Endometrial microvascular endothelial cells (primary cell): Measurements from ENCODE around the gene LIPC. TPM values are rescaled to one million over a fixed set of nuclear protein-coding genes. Genes with fewer than 3 reads are reported as not detected.

Experiments
- in situ Hi-C: cut with HindIII; loops from 2 replicates; pipeline ENCODE4 v1.10.0; 2017; ENCODE audit warnings: low sequenced_read_pairs, low pct_unique_long_range_greater_than_20kb; ENCODE audit errors: inconsistent ontology term
- total RNA-seq: library from RNA; depleted of rRNA; stranded (reverse); fragments of >200 nt; gene quantifications from one replicate; pipeline ENCODE4 v1.2.3, GENCODE V29; 2015; ENCODE audit errors: inconsistent ontology term

Gene LIPC
- total RNA-seq, 1 donor from 2014 or later: not detected

DNA sequence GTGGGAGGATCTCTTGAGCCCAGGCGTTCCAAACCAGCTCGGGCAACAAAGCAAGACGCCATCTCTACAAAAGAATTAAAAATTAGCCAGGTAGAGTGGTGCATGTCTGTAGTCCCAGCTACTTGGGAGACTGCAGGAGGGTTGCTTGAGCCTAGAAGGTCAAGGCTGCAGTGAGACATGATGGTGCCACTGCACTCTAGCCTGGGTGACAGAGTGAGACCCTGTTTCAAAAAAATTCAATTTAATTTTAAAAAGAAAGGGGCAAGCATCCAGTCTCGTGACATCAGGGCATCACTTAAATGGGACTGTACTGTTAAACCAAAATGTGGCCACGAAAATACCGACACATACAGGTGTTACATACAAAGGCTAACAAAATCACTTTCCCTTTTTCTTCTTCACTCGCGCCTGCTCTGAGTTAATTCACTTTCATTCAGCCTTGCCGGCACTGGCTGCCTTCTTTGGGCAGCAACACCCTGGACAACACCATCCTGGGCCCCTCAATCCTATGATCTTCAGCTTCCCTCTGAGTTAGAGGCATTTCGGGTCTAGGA lies 121.7 kb downstream of the LIPC start:
- in situ Hi-C loops: no loop called here

GRCh38 chr15:58554758-58555157 lies 123.0 kb downstream of the LIPC start:
- in situ Hi-C loops: no loop called here

GRCh38 chr15:58555162-58556027 lies 123.6 kb downstream of the LIPC start:
- in situ Hi-C loops: no loop called here

GRCh38 chr15:58556028-58556361 lies 124.2 kb downstream of the LIPC start:
- in situ Hi-C loops: no loop called here

GRCh38 chr15:58556541-58556940 lies 124.8 kb downstream of the LIPC start:
- in situ Hi-C loops: no loop called here

DNA sequence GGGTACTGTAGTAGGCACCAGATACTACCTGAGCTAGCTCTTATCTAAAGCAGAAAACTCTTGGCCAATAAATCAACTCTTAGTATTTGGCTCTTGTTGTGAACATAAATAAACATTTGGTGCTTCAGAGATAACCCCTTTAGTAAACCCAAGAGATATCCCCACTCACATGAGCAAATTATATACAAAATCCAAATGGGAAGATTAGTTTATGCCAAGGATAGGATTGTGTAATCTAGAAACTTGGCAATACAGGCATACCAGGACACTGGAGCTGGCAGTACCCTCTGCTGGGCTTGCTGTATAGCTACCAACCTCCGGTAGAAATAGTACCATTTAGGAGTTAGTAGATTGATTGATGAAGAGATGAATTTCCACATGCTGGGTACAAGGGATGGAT lies 127.0 kb downstream of the LIPC start:
- in situ Hi-C loops: no loop called here

- in situ Hi-C loops: no loop called here
These were observed 128.3 kb downstream of the LIPC start for GRCh38 chr15:58559904-58560588.

DNA sequence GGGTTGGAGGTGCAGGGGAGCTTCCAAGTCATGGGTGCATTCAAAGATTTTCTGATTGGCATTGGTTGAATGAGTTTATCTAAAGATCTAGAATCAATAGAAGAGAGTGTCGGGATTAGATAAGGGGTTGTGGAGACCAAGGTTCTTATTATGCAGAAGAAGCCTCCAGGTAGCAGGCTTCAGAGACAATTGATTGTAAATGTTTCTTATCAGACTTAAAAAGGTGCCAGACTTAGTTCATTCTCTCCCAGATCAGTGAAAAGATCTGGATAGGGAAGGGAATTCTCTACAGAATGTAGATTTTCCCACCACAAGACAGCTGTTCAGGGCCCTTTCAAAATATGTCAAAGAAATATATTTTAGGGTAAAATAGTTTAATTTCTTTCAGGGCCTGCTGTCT lies 129.5 kb downstream of the LIPC start:
- in situ Hi-C loops: no loop called here

GRCh38 chr15:58562135-58562534 lies 130.3 kb downstream of the LIPC start:
- in situ Hi-C loops: no loop called here

DNA sequence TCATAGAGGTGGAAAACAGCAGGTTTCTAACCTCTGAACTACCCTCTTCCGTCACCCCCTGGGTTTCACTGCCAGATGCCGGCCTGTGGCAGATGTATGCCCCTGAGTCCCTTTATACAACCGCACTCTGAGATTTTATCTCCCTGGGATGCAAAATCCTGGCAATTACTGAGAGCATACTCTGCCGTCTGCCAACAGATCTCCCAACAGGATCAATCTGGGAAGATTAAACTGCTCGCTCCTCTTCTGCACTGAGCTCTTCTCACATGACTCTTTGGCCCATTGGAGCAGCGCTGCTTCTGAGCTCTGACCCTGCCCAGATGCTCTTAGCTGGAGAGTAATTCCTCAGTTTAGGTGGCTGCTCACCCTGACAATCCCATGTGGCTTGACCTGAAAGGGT lies 133.2 kb downstream of the LIPC start:
- in situ Hi-C loops: no loop called here

- in situ Hi-C loops: no loop called here
These were observed 133.8 kb downstream of the LIPC start for GRCh38 chr15:58565619-58566018.

DNA sequence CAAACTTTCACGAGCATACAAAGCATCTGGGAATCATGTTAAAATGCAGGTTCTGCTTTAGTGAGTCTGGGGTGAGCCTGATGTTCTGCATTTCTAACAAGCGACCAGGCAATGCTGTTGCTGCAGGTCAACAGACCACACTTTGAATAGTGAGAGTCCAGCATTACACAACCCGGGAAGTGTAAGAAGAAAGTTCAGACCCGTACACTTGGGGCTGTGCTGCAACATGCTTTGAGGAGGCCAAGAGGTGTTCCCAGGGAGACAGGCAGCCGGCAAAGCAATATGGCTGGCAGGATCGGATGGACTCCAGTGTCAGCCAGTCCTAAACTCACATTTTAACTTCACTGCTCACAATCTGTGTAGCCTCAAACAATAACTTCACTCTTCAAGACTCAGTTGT lies 134.2 kb downstream of the LIPC start:
- in situ Hi-C loops: no loop called here

GRCh38 chr15:58568157-58568571 lies 136.4 kb downstream of the LIPC start:
- in situ Hi-C loops: no loop called here

- in situ Hi-C loops: no loop called here
These were observed 137.7 kb downstream of the LIPC start for GRCh38 chr15:58569455-58569854.

DNA sequence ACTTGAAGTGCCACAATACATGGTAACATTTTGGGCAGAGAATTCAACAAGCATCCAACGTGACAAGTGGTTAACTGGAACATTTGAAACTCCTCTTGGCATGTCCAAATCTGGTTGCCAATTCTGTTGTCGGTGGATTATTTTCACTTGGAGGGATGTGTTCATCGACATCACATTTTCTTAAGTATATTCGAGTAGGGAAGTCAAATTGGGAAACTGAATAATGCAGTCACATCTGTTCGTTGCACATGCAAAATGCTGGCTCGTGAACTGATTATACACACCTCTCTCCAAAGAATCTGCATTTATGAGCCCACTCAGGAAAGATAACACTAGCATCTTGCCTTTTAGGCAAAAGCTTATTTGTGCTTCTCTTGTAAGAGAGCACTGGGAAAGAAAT lies 139.7 kb downstream of the LIPC start:
- in situ Hi-C loops: no loop called here

DNA sequence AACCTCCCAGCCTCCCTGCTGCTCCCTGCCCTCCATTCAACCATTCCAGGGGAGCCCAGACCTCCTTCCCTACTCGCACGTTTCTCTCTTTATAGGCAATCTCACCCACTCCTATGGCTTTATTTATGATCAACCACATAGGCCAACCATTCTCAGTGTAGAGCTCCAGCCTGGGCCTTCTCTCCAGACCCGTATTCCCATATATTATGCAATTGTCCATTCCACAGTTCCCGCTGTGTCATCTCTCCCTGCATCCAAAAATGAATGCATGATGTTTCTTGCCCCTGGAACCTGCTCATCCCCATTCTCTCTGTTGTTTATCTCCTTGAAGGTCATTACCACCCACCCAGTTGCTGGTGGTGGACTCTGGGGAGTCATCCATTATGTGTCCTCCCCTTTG lies 140.7 kb downstream of the LIPC start:
- in situ Hi-C loops: no loop called here

- in situ Hi-C loops: no loop called here
These were observed 141.5 kb downstream of the LIPC start for GRCh38 chr15:58573270-58573669.

DNA sequence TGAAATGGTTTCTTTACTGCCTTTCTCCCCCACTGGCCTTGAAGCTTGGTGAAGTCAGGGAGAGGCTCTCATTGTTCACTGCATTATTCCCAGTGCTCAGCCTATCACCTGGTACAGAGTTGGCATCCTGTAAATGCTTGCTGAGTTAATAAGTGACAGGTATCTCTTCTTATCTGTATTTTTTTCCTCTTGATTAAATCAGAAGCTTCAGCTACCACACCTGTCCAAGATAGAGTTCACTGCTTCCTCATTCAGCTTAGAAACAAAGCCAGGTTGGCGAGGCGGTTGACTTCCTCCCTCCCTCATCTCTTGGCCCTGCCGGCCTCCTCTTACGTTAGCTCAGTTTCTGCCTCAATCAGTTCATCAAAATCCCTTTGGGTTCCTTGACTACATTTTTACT lies 142.8 kb downstream of the LIPC start:
- in situ Hi-C loops: no loop called here

DNA sequence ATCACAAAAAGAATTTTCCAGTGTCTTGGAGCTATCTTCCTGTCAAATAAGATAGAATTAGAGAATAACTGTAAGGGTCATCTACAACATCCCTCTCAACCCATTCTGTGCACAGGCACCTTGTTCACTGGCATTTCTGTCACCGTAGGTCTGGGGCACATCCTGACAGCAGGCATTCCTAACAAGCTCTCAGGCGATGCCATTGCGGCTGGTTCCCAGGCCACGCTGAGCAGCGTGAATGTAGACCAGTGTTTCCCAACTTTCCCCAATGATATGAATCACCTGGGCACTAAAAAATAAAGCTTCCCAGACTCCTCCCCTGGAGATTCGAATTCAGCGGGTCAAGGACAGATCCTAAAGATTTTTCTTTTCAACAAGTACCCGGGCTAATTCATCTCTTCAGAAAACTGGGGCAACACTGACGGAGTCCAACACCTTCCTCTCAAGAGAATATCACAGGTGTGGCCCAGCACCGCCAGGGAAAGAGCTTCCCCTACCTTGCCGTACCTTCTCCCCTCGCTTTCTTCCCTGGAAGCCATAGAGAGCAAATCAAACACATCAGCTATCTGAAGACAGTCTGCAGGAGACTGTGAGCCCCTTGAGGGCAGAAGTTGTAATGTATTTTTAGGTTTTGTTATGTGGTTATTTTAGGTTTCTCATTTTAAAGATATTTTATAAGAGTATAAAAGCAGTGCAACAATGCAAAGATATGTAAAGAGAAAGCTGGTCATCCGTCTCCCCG lies 143.4 kb downstream of the LIPC start:
- in situ Hi-C loops: no loop called here

DNA sequence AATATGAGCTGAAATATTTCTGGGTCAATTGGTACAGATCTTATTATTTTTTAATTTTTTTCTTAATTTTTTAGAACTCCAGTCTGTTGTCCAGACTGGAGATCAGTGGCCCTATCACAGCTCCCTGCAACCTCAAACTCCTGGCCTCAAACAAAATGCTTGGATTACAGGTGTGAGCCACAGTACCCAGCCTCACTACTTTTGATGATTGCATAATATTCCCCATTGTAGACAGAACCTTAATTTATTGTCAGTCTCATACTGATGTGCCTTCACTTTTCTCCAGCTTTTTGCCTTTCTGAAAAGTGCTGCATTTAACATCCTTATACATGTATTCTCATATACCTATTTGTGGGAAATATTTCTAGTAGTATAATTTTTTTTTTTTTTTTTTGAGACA lies 144.9 kb downstream of the LIPC start:
- in situ Hi-C loops: no loop called here
